ENCODE results near the gene CA11.
"Not testable (repeated sequence)": the region's sequence is repeated elsewhere in the genome, so short reads cannot be mapped to it uniquely, and the experiment has no call there.

Gene CA11

GRCh38 chr19:48669903-48670668, 24.1 kb upstream of the CA11 start:
- DNase-seq: no peak

DNA sequence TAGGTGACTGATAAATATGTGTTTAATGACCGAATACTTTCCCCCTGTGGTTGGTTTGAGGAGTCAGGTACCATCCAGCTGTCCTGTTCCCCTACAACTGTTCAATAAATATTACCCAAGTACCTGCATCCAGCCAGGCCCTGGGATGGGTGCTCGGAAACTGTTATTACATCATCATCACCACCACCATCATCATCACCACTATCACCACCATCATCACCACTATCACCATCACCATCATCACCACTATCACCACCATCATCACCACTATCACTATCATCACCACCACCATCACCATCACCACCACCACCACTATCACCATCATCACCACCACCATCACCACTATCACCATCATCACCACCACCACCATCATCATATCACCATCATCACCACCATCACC, 22.8 kb upstream of the CA11 start:
- no peak for DNase-seq

DNA sequence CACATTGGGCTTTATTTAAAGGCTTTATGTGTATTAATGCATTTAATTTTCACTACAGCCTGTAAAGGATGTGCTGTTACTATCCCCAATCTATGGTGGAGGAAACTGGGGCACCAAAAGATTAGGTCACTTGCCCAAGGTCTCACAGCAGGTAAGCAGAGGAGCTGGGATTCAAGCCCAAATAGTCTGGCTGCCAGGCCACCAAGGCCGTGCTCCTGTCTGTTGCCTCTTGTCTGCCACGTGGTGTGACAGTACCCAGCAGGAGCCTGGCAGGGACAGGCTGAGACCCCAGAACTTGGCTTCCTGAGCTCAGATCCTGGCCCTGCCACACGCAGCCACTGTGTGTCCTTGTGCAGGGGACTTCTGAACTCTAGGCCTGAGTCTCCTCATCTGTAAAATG, 22.3 kb upstream of the CA11 start:
- no peak for DNase-seq

DNA sequence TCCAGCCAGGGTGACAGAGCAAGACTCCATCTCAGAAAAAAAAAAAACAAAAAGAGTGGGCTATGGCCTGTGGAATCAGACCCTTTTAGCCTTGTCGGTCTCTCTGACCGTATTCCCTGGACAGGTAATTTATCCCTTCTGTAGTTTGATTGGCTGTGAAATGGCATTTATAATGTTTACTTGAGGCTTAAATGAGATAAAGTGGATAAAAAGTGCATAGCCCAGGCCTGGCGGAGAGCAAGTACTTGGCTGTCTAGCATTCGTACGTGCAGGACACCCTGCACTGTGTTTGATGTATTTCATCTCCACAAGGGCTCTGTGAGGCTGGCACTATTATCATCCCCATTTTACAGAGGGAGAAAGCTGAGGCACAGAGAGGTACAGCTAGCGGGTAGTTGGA, 19.8 kb upstream of the CA11 start:
- DNase-seq: no peak

DNA sequence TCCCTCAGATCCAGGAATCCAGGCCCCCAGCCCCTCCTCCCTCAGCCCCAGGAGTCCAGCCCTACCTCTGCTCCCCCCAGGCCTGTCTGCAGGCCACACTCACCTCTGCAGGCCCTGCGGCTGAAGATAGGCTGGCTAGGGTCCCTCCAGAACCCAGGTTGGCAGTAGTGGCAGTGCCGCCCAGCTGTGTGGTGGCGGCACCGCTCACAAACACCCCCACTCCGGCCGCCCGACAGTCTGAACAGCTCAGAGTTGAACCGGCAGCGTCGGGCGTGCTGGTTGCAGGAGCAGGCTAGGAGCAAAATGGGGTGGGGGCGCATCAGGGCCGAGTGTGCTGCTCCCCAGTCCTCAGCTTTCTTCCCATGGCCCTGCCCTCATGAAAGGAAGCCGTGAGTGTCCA, 18.5 kb upstream of the CA11 start:
- DNase-seq: no peak

GRCh38 chr19:48663667-48664066, 17.7 kb upstream of the CA11 start:
- no peak for DNase-seq

GRCh38 chr19:48661711-48662090, 15.7 kb upstream of the CA11 start:
- no peak for DNase-seq

DNA sequence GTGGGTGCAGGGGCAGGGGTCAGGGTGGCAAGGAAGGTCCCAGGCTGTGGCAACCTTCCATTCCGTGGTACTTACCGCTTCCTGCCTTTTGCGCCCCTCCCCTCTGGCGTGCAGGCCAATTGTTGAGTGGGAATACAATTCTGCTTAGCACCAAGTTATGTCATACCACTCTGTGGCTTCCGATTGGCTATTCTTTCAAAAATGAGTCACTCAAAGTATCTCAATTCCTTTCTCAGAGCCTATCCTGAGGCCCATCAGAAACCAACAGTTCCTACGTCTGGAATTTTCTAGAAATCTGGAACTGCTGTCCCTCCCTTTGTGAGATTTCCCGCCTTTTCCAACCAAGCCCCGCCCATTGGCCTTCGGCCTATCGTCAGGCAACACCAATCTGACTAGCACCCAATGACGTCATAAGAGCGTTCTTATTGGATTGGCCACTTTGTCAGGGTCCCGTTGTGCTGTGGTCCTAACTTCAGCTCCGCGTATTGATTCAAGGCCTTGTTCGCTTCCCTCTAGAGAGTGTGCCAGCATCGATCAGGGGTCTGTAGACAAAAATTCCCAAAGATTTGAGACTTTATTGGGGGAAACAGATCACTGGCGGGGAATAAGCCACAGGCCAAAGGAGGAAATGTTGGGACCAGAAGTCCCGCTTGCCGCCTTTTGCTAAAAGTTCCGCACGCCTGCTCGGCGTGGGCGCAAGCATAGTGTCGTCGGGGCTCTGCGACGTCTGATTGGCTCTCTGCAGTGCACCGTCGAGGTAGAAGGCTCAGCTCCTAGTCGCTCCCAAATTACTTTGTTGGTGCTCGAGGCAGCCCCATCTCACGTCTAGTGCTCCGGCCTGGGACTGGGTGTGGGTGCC, 15.1 kb upstream of the CA11 start:
- peak; percentile 88 for DNase-seq

- no peak for DNase-seq
These were observed 13.8 kb upstream of the CA11 start for GRCh38 chr19:48659768-48660167.

DNA sequence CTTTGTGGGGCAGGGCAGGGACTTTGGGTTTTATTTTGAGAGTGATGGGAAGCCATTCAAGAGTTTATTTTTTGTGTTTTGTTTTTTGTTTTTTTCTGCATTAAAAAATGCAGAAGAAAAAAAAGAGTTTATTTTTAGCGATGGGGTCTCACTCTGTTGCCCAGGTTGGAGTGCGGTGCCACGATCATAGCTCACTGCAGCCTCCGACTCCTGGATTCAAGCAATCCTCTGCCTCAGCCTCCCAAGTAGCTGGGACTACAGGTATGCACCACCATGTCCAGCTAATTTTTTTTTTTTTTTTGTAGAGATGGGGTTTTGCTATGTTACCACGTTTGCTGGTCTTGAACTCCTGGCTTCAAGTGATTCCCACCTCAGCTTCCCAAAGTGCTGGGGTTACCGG, 12.5 kb upstream of the CA11 start:
- no peak for DNase-seq

GRCh38 chr19:48657828-48658227, 11.8 kb upstream of the CA11 start:
- not testable (repeated sequence) for DNase-seq

- DNase-seq: peak; percentile 78
These were observed 11.0 kb upstream of the CA11 start for GRCh38 chr19:48656840-48657474.

DNA sequence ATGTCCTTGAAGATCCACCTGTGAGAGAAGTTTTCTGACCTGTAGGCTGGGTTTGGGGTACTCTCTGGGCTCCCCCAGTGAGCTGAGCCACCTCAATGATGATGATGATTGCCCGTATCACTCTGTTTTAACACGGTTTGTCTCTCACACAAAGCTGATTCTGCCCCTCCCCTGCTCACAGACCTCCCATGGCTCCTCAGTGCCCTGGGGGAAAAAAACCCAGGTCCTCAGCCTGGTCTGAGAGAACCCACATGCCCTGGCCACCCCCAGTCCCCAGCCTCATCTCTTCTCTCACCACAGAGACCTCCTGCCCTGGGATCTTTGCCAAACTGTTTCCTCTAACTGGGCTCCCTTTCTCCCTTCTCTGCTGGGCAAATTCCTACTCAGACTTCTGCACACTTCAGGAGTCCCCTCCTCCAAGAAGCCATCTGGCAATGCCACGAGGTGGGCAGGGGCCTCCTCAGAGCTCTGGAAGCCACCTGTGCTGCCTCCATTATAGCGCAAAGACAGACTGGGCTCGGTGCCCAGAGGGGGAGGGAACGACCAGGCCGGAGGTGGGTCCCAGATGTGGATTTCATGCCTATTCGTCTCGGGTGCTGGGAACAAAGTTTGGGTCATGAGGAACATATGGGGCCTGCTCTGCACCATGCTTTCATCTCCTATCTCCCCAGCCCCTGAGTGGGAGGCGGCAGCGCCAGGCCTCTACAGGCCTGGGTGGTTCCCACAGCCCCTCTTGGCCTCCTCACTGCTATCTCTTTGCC, 8.5 kb upstream of the CA11 start:
- no peak for DNase-seq

DNA sequence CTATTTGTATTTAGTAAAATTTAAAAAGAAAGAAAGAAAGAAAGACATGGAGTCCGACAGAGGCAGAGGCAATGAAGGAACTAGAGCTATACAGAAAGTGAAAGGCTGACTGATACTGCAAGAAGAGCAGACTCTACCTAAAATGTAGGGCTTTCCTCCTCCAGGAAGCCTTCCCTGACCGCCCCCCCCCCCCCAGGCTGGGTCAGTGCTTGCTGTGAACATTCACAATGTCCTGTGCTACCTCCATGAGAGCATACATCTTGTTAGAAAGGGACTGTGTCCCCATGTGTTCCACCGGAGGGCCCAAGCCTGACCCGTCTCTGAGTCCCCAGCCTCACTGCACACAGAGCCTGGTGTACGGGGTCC, 5.7 kb upstream of the CA11 start:
- no peak for DNase-seq

DNA sequence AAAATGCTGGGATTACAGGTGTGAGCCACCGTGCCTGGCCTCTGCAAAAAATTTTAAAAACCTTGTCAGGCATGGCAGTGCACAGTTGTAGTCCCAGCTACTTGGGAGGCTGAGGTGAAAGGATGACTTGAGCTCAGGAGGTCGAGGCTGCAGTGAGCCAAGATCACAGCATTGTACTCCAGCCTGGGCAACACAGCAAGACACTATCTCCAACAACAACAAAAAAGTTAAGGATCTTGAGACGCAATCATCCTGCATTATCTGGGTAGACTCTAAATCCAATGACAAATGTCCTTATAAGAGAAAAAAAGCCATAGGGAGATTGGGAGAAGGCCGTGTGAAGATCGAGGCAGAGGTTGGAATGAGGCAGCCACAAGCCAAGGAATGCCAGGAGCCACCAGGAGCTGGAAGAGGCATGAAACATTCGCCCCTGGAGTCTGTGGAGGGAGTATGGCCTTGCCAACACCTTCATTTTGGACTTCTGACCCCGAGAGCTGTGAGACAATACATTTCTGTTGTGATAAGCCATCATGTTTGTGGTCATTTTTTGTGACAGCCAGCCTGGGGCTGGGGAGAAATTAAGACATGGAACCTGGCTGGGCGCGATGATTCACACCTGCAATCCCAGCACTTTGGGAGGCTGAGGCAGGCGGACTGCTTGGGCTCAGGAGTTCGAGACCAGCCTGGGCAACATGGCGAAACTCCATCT, 5.1 kb upstream of the CA11 start:
- DNase-seq: no peak

GRCh38 chr19:48648134-48648533, 2.1 kb upstream of the CA11 start:
- no peak for DNase-seq

GRCh38 chr19:48646722-48647216, 782 bp upstream of the CA11 start:
- DNase-seq: no peak

DNA sequence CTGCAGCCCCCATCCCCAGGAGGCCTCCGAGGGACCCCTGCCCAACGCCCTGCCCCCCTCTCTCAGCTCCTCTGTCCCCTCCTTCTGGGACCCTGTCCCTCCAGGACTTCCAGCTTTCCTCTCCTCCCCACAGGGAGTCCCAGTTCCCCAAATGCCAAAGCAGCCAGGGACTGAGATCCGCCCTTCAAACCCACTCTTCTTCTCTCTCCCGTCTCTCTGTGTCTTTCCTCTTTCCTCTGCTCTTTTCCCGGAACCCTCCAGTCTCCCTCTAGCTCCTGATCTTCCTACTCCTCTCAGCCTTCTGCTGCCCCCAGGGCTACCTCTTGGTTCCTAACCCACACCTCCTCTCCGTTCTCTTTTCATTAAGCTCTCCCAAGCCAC, 377 bp downstream of the CA11 start:
- DNase-seq: no peak

GRCh38 chr19:48644839-48645619, 958 bp downstream of the CA11 start:
- peak; percentile 70 for DNase-seq

GRCh38 chr19:48644355-48644754, 1.6 kb downstream of the CA11 start:
- DNase-seq: no peak

DNA sequence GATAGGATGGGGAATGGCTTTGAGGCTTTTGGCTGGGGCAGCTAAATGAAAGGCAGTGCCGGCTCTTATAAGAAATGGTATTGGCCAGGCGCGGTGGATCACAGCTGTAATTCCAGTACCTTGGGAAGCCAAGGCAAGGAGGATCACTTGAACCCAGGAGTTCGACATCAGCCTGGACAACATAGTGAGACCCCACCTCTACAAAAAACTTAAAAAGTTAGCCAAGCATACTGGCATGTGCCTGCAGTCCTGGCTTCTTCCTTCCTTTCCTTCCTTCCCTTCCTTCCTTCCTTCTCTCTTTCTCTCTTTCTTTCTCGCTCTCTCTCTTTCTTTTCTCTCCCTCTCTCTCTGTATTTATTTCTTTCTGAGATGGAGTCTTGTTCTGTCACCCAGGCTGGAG, 3.1 kb downstream of the CA11 start:
- DNase-seq: no peak
